PC-3 (cell line): Measurements from ENCODE around the gene GEN1. TPM values are rescaled to one million over a fixed set of nuclear protein-coding genes. Genes with fewer than 3 reads are reported as not detected.

Experiments
- ATAC-seq: fragments of 200-7000 bp; cut with Tn5 transposase; 2 replicates; pipeline ENCODE4 v1.9.1; 2020; ENCODE audit warnings: mild to moderate bottlenecking, moderate library complexity
- BruUV-seq: library from RNA; stranded (reverse); fragments of 400-500 nt; replicated peaks from 2 replicates; lab custom pipeline; 2021; lab: Mats Ljungman, UMichigan
- CTCF ChIA-PET: fragments of 300-600 bp; sonication (Branson Sonifier 250); formaldehyde crosslinking; loops from one replicate; lab custom pipeline; 2022; ENCODE audit warnings: antibody characterized with exemption; lab: Charles Lee
- POLR2A ChIA-PET: fragments of 300-600 bp; sonication (Branson Sonifier 250); formaldehyde crosslinking; loops from one replicate; lab custom pipeline; 2022; ENCODE audit warnings: antibody characterized with exemption; ENCODE audit not compliant: unreplicated experiment; lab: Charles Lee
- DNase-seq: peaks from one replicate; pipeline ENCODE4 v3.0.0-alpha.2; 2015
- H2AFZ ChIP-seq: fragments of 300-600 bp; sonication (generic); 2 replicates; pipeline ENCODE4 v1.6.0; 2016; ENCODE audit warnings: antibody characterized with exemption, low read length
- H3F3A ChIP-seq: fragments of 300-600 bp; sonication (generic); one replicate; pipeline ENCODE4 v1.6.0; 2017; ENCODE audit warnings: antibody characterized with exemption, low read length, control low read depth, mild to moderate bottlenecking; ENCODE audit not compliant: unreplicated experiment
- H3K27ac ChIP-seq: fragments of 300-600 bp; sonication (generic); 2 replicates; pipeline ENCODE4 v1.5.1; 2016; ENCODE audit warnings: mild to moderate bottlenecking, low read length
- H3K27me3 ChIP-seq: fragments of 300-600 bp; sonication (generic); 2 replicates; pipeline ENCODE4 v1.6.1; 2016; ENCODE audit warnings: low read length, mixed read lengths
- H3K36me3 ChIP-seq: fragments of 300-600 bp; sonication (generic); 2 replicates; pipeline ENCODE4 v1.6.1; 2016; ENCODE audit warnings: low read depth, mixed run types, low read length, mixed read lengths
- H3K4me1 ChIP-seq: fragments of 300-600 bp; sonication (generic); 2 replicates; pipeline ENCODE4 v1.5.1; 2016; ENCODE audit warnings: low read length; ENCODE audit not compliant: insufficient read depth
- H3K4me2 ChIP-seq: fragments of 300-600 bp; sonication (generic); 2 replicates; pipeline ENCODE4 v1.6.0; 2016; ENCODE audit warnings: low read length
- H3K4me3 ChIP-seq: fragments of 300-600 bp; sonication (generic); 2 replicates; pipeline ENCODE4 v1.5.1; 2016; ENCODE audit warnings: mild to moderate bottlenecking, low read length, mixed read lengths
- H3K79me2 ChIP-seq: fragments of 300-600 bp; sonication (generic); 2 replicates; pipeline ENCODE4 v1.6.1; 2017; ENCODE audit warnings: low read length, mixed read lengths
- H3K9ac ChIP-seq: fragments of 300-600 bp; sonication (generic); 2 replicates; pipeline ENCODE4 v1.6.0; 2016; ENCODE audit warnings: mild to moderate bottlenecking, low read length
- H3K9me2 ChIP-seq: fragments of 300-600 bp; sonication (generic); replicated peaks from 2 replicates; pipeline ENCODE4 v1.6.1; 2016; ENCODE audit warnings: mixed run types, low read length, mixed read lengths
- H3K9me3 ChIP-seq: fragments of 300-600 bp; sonication (generic); 2 replicates; pipeline ENCODE4 v1.6.1; 2016; ENCODE audit warnings: low read length, mixed read lengths
- H4K20me1 ChIP-seq: fragments of 300-600 bp; sonication (generic); 2 replicates; pipeline ENCODE4 v1.6.1; 2016; ENCODE audit warnings: low read length, mixed read lengths
- CTCF ChIP-seq: fragments of 300-600 bp; sonication (generic); conservative IDR thresholded peaks from 2 replicates; pipeline ENCODE4 v1.5.1; 2017; ENCODE audit warnings: antibody characterized with exemption, low read depth, mild to moderate bottlenecking, low read length
- EZH2 ChIP-seq: fragments of 300-600 bp; sonication (generic); IDR thresholded peaks from one replicate; pipeline ENCODE4 v1.6.1; 2017; ENCODE audit warnings: antibody characterized with exemption, mild to moderate bottlenecking, low read length; ENCODE audit not compliant: unreplicated experiment
- EZH2phosphoT487 ChIP-seq: fragments of 300-600 bp; sonication (generic); IDR thresholded peaks from 2 replicates; pipeline ENCODE4 v1.6.1; 2018; ENCODE audit warnings: mild to moderate bottlenecking, antibody characterized with exemption, low read length, borderline replicate concordance
- intact Hi-C: fragments of 100-400 bp; cut with micrococcal nuclease; formaldehyde crosslinking; loops from 2 replicates; pipeline ENCODE4 v1.9.0; 2023
- total RNA-seq: library from RNA; depleted of rRNA; stranded (reverse); fragments of >200 nt; gene quantifications from 2 replicates; pipeline ENCODE4 v1.2.3, GENCODE V29; 2014

GEN1 gene
- total RNA-seq, 1 experiment from 2014 or later: 21.4 TPM

- no peak overlapping the region for H3K4me2 ChIP-seq
- H3K4me3 ChIP-seq: no peak overlapping the region
- TF ChIP-seq EZH2phosphoT487: no peak
- no peak for TF ChIP-seq EZH2
- no peak for TF ChIP-seq CTCF
- H3K9ac ChIP-seq: no peak overlapping the region
- H3F3A ChIP-seq: no peaks in the 10 kb centered on the region
- H3K79me2 ChIP-seq: no peaks in the 10 kb centered on the region
- H2AFZ ChIP-seq: no peak overlapping the region
- no peaks in the 10 kb centered on the region for H4K20me1 ChIP-seq
- CTCF ChIA-PET: no interaction called here
- no peaks in the 10 kb centered on the region for H3K27me3 ChIP-seq
- peaks cover 32% of the 10 kb centered on the region; the same call in 1 of the 2 replicates for H3K36me3 ChIP-seq
- H3K27ac ChIP-seq: no peak overlapping the region
- intact Hi-C loops: no loop called here
- no peak for ATAC-seq
- no peaks in the 10 kb centered on the region for H3K9me2 ChIP-seq
- POLR2A ChIA-PET: no interaction called here
- no peaks in the 10 kb centered on the region for H3K9me3 ChIP-seq
- H3K4me1 ChIP-seq: no peaks in the 10 kb centered on the region
- no peak for DNase-seq
- no TSS peak for BruUV-seq
Measured at GRCh38 chr2:17708501-17708900, 45.4 kb upstream of the GEN1 start.

- no peaks in the 10 kb centered on the region for H3K27me3 ChIP-seq
- intact Hi-C loops: no loop called here
- no peak overlapping the region for H3K27ac ChIP-seq
- ATAC-seq (no peak), DNase-seq (no peak)
- no peak for TF ChIP-seq EZH2phosphoT487
- TF ChIP-seq CTCF: no peak
- H3K9ac ChIP-seq: no peak overlapping the region
- ChIA-PET POLR2A (no interaction called here), CTCF (no interaction called here)
- no TSS peak for BruUV-seq
- H3K36me3 ChIP-seq: peaks cover 32% of the 10 kb centered on the region; the same call in 1 of the 2 replicates
- no peaks in the 10 kb centered on the region for H3K79me2 ChIP-seq
- no peak overlapping the region for H2AFZ ChIP-seq
- no peaks in the 10 kb centered on the region for H4K20me1 ChIP-seq
- no peaks in the 10 kb centered on the region for H3K9me3 ChIP-seq
- no peaks in the 10 kb centered on the region for H3F3A ChIP-seq
- no peak overlapping the region for H3K4me2 ChIP-seq
- no peaks in the 10 kb centered on the region for H3K4me1 ChIP-seq
- H3K9me2 ChIP-seq: no peaks in the 10 kb centered on the region
- H3K4me3 ChIP-seq: no peak overlapping the region
Measured at GRCh38 chr2:17709897-17710296, 44.0 kb upstream of the GEN1 start.

GRCh38 chr2:17710547-17711248 is 43.2 kb upstream of the GEN1 start:
- no peak for TF ChIP-seq EZH2
- TF ChIP-seq EZH2phosphoT487: no peak
- TF ChIP-seq CTCF: no peak

More at GRCh38 chr2:17710547-17711248, 43.2 kb upstream of the GEN1 start:
- Histone ChIP-seq H3K9me3 (no peaks in the 10 kb centered on the region), H3F3A (no peaks in the 10 kb centered on the region), H3K27me3 (no peaks in the 10 kb centered on the region), H2AFZ (no peak overlapping the region), H3K4me2 (no peak overlapping the region), H3K4me1 (no peaks in the 10 kb centered on the region), H3K36me3 (peaks cover 32% of the 10 kb centered on the region; the same call in 1 of the 2 replicates), H3K79me2 (no peaks in the 10 kb centered on the region), H4K20me1 (no peaks in the 10 kb centered on the region), H3K9ac (no peak overlapping the region), H3K9me2 (no peaks in the 10 kb centered on the region), H3K4me3 (no peak overlapping the region), H3K27ac (no peak overlapping the region)
- ATAC-seq (no peak), DNase-seq (no peak)
- POLR2A ChIA-PET: no interaction called here
- intact Hi-C loops: no loop called here
- no TSS peak for BruUV-seq
- CTCF ChIA-PET: no interaction called here
